ENCODE results near the gene CADPS. TPM values are rescaled to one million over a fixed set of nuclear protein-coding genes. Genes with fewer than 3 reads are reported as not detected.

Gene CADPS
- total RNA-seq, 1 experiment from 2014 or later = 7.0 TPM

- H3K27ac Mint-ChIP-seq = no peak overlapping the region
- no peak overlapping the region for H3K4me3 Mint-ChIP-seq
- ATAC-seq (no peak), DNase-seq (ENCODE audit: low spot score) (no peak)
- H3K9me3 Mint-ChIP-seq = no peaks in the 10 kb centered on the region
- no peaks in the 10 kb centered on the region for H3K36me3 Mint-ChIP-seq
- no peaks in the 10 kb centered on the region for H3K4me1 Mint-ChIP-seq
- POLR2A ChIA-PET = no interaction called here
- CTCF ChIA-PET = interaction anchor here (0.8 to 1.7 kb wide), 2 partner anchors 12 to 202 kb away, joined by 3 to 8 read pairs; no protein-coding TSS in a partner anchor
- TF ChIP-seq ZNF317 (CRISPR knock-in tag; IDR thresholded peaks at IDR 0.05; ENCODE audit: borderline replicate concordance, low read depth) (no peak), IRF1 (CRISPR knock-in tag; IDR thresholded peaks at IDR 0.05) (no peak), MLX (CRISPR knock-in tag; IDR thresholded peaks at IDR 0.05) (no peak), ZNF232 (CRISPR knock-in tag; IDR thresholded peaks at IDR 0.05) (no peak), CREM (CRISPR knock-in tag; IDR thresholded peaks at IDR 0.05) (no peak), SP1 (CRISPR knock-in tag; conservative IDR thresholded peaks at IDR 0.05) (no peak), GABPB1 (CRISPR knock-in tag; IDR thresholded peaks at IDR 0.05) (no peak), TCF7 (CRISPR knock-in tag; IDR thresholded peaks at IDR 0.05; ENCODE audit: low read depth) (no peak), PRDM15 (CRISPR knock-in tag; IDR thresholded peaks at IDR 0.05) (no peak), E2F5 (CRISPR knock-in tag; IDR thresholded peaks at IDR 0.05) (no peak), GTF2I (CRISPR knock-in tag; conservative IDR thresholded peaks at IDR 0.05) (no peak), NR1H2 (CRISPR knock-in tag; IDR thresholded peaks at IDR 0.05) (no peak), ETV6 (CRISPR knock-in tag; IDR thresholded peaks at IDR 0.05) (no peak), NR2C2 (CRISPR knock-in tag; IDR thresholded peaks at IDR 0.05) (no peak), ESRRA (CRISPR knock-in tag; IDR thresholded peaks at IDR 0.05; ENCODE audit: borderline replicate concordance) (no peak), ZSCAN18 (CRISPR knock-in tag; IDR thresholded peaks at IDR 0.05) (no peak)
- peaks cover 5% of the 10 kb centered on the region for H3K27me3 Mint-ChIP-seq (ENCODE audit: low read depth)
These were observed 518.9 kb downstream of the CADPS start for GRCh38 chr3:62356356-62356755.

GRCh38 chr3:62355703-62356102 lies 519.5 kb downstream of the CADPS start:
- H3K4me3 Mint-ChIP-seq = no peak overlapping the region
- peaks cover 9% of the 10 kb centered on the region for H3K27me3 Mint-ChIP-seq (ENCODE audit: low read depth)
- H3K36me3 Mint-ChIP-seq = no peaks in the 10 kb centered on the region
- ChIA-PET POLR2A (no interaction called here), CTCF (interaction anchor here (0.8 kb wide), 1 partner anchor 203 kb away, joined by 3 read pairs; no protein-coding TSS in a partner anchor)
- no peak for ATAC-seq
- no peak overlapping the region for H3K27ac Mint-ChIP-seq
- no peaks in the 10 kb centered on the region for H3K9me3 Mint-ChIP-seq
- TF ChIP-seq NFYB (CRISPR knock-in tag; conservative IDR thresholded peaks at IDR 0.05; ENCODE audit: low read depth) = no peak
- no peak for TF ChIP-seq SP1 (CRISPR knock-in tag; conservative IDR thresholded peaks at IDR 0.05)
- TF ChIP-seq GRHL2 (CRISPR knock-in tag; IDR thresholded peaks at IDR 0.05; ENCODE audit: insufficient replicate concordance, severe bottlenecking) = no peak
- no peak for TF ChIP-seq CREB1 (CRISPR knock-in tag; IDR thresholded peaks at IDR 0.05)
- no peak for TF ChIP-seq TEAD1 (CRISPR knock-in tag; IDR thresholded peaks at IDR 0.05)
- no peak for TF ChIP-seq CREM (CRISPR knock-in tag; IDR thresholded peaks at IDR 0.05)
- TF ChIP-seq E2F1 (CRISPR knock-in tag; IDR thresholded peaks at IDR 0.05) = no peak
- no peak for TF ChIP-seq ZNF232 (CRISPR knock-in tag; IDR thresholded peaks at IDR 0.05)
- TF ChIP-seq PRDM15 (CRISPR knock-in tag; IDR thresholded peaks at IDR 0.05) = no peak
- no peak for TF ChIP-seq MLX (CRISPR knock-in tag; IDR thresholded peaks at IDR 0.05)
- DNase-seq (ENCODE audit: low spot score) = no peak
- no peaks in the 10 kb centered on the region for H3K4me1 Mint-ChIP-seq
